GM12892 (cell line): Measurements from ENCODE around the gene R3HDM4.

Experiments
- POLR2A ChIP-seq: IDR thresholded peaks from 2 replicates; pipeline ENCODE4 v1.6.1; 2011; ENCODE audit warnings: low read depth, low read length, control low read depth
- TAF1 ChIP-seq: IDR thresholded peaks from 2 replicates; pipeline ENCODE4 v1.6.1; 2011; ENCODE audit warnings: low read depth, mild to moderate bottlenecking, control low read depth, low read length, borderline replicate concordance

- TF ChIP-seq TAF1 (no peak), POLR2A (no peak)
Observed at GRCh38 chr19:933553-933882, 20.5 kb upstream of the R3HDM4 start.
